ENCODE measurements around the gene EGF.

EGF gene

GRCh38 chr4:109985993-109986974 lies 73.6 kb downstream of the EGF start:
- TF ChIP-seq CTCF (IDR thresholded peaks at IDR 0.05; ENCODE audit: low read depth, low read length, missing control alignments), result no peak
- in situ Hi-C loops (cut with HindIII; ENCODE audit: low sequenced_read_pairs), result no loop called here
- H3K4me3 ChIP-seq (ENCODE audit: low read depth, low read length), result no peak overlapping the region
- DNase-seq (ENCODE audit: low read depth), result no peak

GRCh38 chr4:109989044-109989443 lies 76.4 kb downstream of the EGF start:
- TF ChIP-seq CTCF (IDR thresholded peaks at IDR 0.05; ENCODE audit: low read depth, low read length, missing control alignments), result no peak
- DNase-seq (ENCODE audit: low read depth), result no peak
- in situ Hi-C loops (cut with HindIII; ENCODE audit: low sequenced_read_pairs), result no loop called here
- no peak overlapping the region for H3K4me3 ChIP-seq (ENCODE audit: low read depth, low read length)

- TF ChIP-seq CTCF (IDR thresholded peaks at IDR 0.05; ENCODE audit: low read depth, low read length, missing control alignments), result no peak
- in situ Hi-C loops (cut with HindIII; ENCODE audit: low sequenced_read_pairs), result no loop called here
- no peak overlapping the region for H3K4me3 ChIP-seq (ENCODE audit: low read depth, low read length)
- DNase-seq (ENCODE audit: low read depth), result no peak
These were observed 76.9 kb downstream of the EGF start for GRCh38 chr4:109989618-109990017.

- no peak for DNase-seq (ENCODE audit: low read depth)
- TF ChIP-seq CTCF (IDR thresholded peaks at IDR 0.05; ENCODE audit: low read depth, low read length, missing control alignments), result no peak
- no peak overlapping the region for H3K4me3 ChIP-seq (ENCODE audit: low read depth, low read length)
- in situ Hi-C loops (cut with HindIII; ENCODE audit: low sequenced_read_pairs), result no loop called here
These were observed 77.9 kb downstream of the EGF start for GRCh38 chr4:109990261-109991257.

- no peak overlapping the region for H3K4me3 ChIP-seq (ENCODE audit: low read depth, low read length)
- no peak for TF ChIP-seq CTCF (IDR thresholded peaks at IDR 0.05; ENCODE audit: low read depth, low read length, missing control alignments)
- no peak for DNase-seq (ENCODE audit: low read depth)
- in situ Hi-C loops (cut with HindIII; ENCODE audit: low sequenced_read_pairs), result no loop called here
These were observed 80.4 kb downstream of the EGF start for GRCh38 chr4:109993116-109993515.

- in situ Hi-C loops (cut with HindIII; ENCODE audit: low sequenced_read_pairs), result no loop called here
- no peak overlapping the region for H3K4me3 ChIP-seq (ENCODE audit: low read depth, low read length)
- DNase-seq (ENCODE audit: low read depth), result no peak
- TF ChIP-seq CTCF (IDR thresholded peaks at IDR 0.05; ENCODE audit: low read depth, low read length, missing control alignments), result no peak
These were observed 81.7 kb downstream of the EGF start for GRCh38 chr4:109994415-109994827.
